Activated T-cell treated with anti-CD3 and anti-CD28 coated beads, Interleukin-2, amount 50 U/mL, for 72 hours (primary cell): ENCODE measurements around the gene CAMK2N1. TPM values are rescaled to one million over a fixed set of nuclear protein-coding genes. Genes with fewer than 3 reads are reported as not detected.
A peak's percentile ranks its signal among the peaks of the same experiment; 100 is the strongest.
"Not testable (repeated sequence)": the region's sequence is repeated elsewhere in the genome, so short reads cannot be mapped to it uniquely, and the experiment has no call there.

Experiments
- ATAC-seq, 2 donors: fragments of 150-1000 bp; cut with Tn5 transposase; replicated peaks in 1 of 2; 2 replicates each; pipeline ENCODE4 v1.10.0; 2021; ENCODE audit warnings: moderate library complexity in 2 of 2, mild to moderate bottlenecking in 1 of 2
- DNase-seq, 2 donors: peaks; one replicate each; pipeline ENCODE4 v3.0.0; 2021 to 2022; ENCODE audit warnings: mixed read lengths in 1 of 2
- H3K27ac Mint-ChIP-seq: one replicate; pipeline ENCODE4 v1.8.0; 2022; ENCODE audit warnings: mild to moderate bottlenecking, moderate library complexity, mixed read lengths
- H3K27me3 Mint-ChIP-seq: one replicate; pipeline ENCODE4 v1.8.0; 2022; ENCODE audit warnings: low read depth, mixed read lengths
- H3K36me3 Mint-ChIP-seq, 2 donors: one replicate each; pipeline ENCODE4 v1.8.0; 2022; ENCODE audit warnings: mixed read lengths in 2 of 2, mild to moderate bottlenecking in 1 of 2; ENCODE audit not compliant: insufficient read depth in 2 of 2
- H3K4me1 Mint-ChIP-seq: one replicate; pipeline ENCODE4 v1.8.0; 2022; ENCODE audit warnings: low read depth, mixed read lengths
- H3K4me3 Mint-ChIP-seq, 2 donors: one replicate each; pipeline ENCODE4 v1.8.0; 2022; ENCODE audit warnings: mild to moderate bottlenecking in 2 of 2, mixed read lengths in 2 of 2, moderate library complexity in 2 of 2
- H3K9me3 Mint-ChIP-seq, 2 donors: one replicate each; pipeline ENCODE4 v1.8.0; 2022; ENCODE audit warnings: mixed read lengths in 2 of 2
- total RNA-seq, 2 donors: library from RNA; stranded (reverse); gene quantifications; one replicate each; pipeline ENCODE4 v1.2.3, GENCODE V29; 2022

Gene CAMK2N1
- 1 to 10 TPM; 1.2 to 3.0 TPM for total RNA-seq

DNA sequence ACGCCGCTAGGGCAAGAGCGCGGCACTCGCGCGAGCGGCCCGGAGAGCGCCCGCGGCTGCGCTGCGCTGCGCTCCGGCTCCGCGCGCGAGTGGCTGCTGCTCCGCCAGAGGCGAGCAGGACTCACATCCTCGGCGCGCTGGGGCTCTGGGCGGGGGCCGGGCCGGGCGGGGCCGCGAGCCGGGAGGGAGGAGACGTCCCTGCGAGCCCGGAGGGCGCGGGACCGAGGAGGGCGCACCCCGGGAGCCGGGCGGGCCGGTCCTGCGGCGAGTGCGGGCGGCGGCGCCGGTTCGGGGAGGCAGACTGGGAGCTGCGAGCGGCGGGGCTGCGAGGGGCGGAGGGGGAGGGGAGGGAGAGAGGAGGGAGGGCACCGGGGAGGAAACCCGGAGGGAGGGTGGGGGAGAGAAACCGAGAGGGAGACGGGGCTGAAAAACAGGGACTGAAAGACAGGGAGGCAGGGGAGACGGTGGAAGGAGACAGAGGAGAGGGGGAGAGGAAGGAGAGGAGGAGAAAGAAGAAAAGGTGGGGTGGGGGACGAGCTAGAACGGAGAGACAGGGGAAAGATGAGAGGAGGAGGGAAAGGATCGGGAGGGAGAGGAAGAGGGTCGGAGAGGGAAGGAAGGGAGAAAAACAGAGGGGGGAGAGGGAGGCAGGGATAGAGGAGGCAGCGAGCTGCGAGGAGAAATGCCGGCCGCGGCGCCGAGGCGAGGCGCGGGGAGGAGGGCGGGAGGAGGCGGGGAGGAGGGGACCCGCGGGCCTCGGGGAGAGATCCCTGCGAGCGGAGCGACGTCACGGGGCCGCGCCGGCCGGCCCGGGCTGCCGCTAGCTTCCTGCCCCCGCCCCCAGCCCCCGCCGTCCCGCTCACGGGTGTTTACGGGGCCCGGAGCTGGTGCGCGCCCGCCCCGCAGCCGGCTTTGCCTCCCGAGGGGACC is at the start of gene CAMK2N1:
TSS of gene CAMK2N1 (minus strand) at position 684 of the 930 bp plus-strand sequence. CDS start 831 bp downstream, outside the sequence.
- peak; percentile 75 to 79 for ATAC-seq
- H3K36me3 Mint-ChIP-seq: no peaks in the 10 kb centered on the region
- H3K9me3 Mint-ChIP-seq: no peaks in the 10 kb centered on the region
- peak within 1 kb of the TSS; percentile 94 to 95 for H3K4me3 Mint-ChIP-seq
- peaks cover 76% of the 10 kb centered on the region for H3K27me3 Mint-ChIP-seq
- DNase-seq: peak; percentile 61 to 68
- H3K4me1 Mint-ChIP-seq: peaks cover 10% of the 10 kb centered on the region
- H3K27ac Mint-ChIP-seq: peak within 1 kb of the TSS; percentile 85

DNA sequence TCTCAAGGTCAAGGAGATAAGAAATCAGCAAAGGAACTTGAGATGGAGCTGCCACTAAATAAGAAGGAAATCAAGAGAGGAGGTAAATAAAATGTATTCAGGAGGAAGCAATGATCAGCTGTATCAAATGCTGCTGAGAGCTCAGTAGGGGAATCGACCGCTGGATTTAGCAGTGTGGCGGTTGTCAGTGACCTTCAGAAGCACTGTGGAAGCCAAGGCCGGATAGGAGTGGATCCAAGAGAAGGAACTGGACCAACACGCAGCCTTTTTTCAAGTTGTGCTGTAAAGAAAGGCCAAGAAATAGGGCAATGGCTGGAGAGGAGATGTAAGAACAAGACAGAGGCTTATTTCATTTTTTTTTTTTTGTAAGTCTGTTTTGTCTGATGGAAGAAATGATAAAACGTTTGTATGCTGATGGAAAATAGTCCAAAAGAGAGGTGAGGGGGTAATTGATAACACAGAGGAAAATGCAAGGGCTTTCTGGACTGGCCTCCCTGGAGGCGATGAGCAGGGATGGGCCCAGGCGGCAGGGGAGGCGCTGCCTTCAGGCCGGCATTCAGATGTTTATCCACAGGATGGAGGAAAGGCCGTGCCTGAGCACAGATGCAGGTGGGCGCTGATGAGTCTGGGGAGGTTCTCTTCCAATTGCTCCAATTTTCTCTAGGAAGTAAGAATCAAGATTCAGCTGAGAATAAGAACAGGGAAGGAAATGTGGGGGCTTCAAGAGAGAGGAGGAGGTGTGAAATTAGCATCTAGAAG is 48.8 kb upstream of the CAMK2N1 start:
- no peak overlapping the region for H3K4me3 Mint-ChIP-seq
- no peak overlapping the region for H3K27ac Mint-ChIP-seq
- no peaks in the 10 kb centered on the region for H3K4me1 Mint-ChIP-seq
- H3K27me3 Mint-ChIP-seq: peaks cover 61% of the 10 kb centered on the region
- H3K9me3 Mint-ChIP-seq: no peaks in the 10 kb centered on the region
- no peaks in the 10 kb centered on the region for H3K36me3 Mint-ChIP-seq
- DNase-seq: no peak
- no peak for ATAC-seq

DNA sequence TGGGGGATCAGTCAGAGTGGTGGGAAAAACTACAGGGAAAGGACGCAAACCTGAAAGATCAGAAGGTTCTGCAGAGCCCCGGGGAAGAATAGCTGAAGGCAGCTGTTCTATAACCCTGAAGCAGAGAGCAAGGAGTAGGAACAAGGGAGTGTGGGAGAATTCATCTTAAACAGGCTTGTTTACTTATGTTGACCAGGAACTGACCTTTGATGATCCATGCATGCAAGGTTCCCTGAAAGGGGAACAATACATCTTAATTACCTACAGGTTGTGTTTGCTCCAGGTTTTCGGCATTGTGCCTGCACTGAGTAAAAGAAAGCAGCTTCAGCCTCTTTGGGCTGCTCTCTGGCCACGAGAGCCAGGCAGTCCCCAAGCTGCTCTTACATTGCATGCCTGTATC is 47.6 kb upstream of the CAMK2N1 start:
- Mint-ChIP-seq H3K36me3 (no peaks in the 10 kb centered on the region), H3K27ac (no peak overlapping the region), H3K4me1 (no peaks in the 10 kb centered on the region), H3K27me3 (peaks cover 56% of the 10 kb centered on the region), H3K4me3 (no peak overlapping the region), H3K9me3 (no peaks in the 10 kb centered on the region)
- DNase-seq: no peak
- no peak for ATAC-seq

DNA sequence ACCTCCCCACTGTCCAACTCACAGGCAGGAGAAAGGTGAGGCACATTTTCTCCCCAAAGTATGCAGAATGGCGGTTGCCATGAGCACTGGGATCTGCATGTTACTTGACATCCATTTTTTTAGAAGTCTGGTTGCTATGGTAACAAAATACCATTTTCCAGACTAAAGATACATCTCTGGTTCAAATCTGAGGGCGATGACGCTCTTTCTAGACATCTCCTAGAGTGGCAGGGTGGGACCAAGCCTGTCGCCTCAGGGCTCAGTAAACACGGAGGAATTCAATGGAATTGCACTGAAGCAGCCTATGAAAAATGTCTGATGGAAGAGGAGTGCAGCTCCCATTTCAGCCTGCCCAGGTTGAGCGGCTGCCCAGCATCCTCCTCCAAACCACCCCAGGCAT is 44.9 kb upstream of the CAMK2N1 start:
- Mint-ChIP-seq H3K4me3 (no peak overlapping the region), H3K9me3 (no peaks in the 10 kb centered on the region), H3K4me1 (no peaks in the 10 kb centered on the region), H3K27ac (no peak overlapping the region), H3K36me3 (no peaks in the 10 kb centered on the region), H3K27me3 (peaks cover 49% of the 10 kb centered on the region)
- ATAC-seq (no peak), DNase-seq (no peak)

DNA sequence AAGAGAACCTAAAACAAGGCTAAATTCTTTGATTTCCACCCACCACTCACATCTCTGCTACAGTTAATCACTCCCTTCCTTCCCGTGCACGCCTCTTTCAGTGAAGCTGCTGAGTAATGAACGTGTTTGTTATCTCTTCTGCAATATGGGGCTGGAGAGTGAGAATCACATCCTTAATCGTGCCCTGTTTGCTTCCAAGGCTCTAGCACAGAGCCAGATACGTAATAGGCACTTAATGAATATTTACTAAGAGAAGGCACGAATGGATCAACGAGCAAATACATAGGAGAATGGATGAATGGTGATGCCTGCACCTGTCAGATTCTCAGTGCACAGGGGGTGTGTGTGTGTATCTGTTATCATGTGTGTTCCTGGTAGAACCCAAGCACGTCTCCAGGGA is 44.3 kb upstream of the CAMK2N1 start:
- Mint-ChIP-seq H3K4me3 (no peak overlapping the region), H3K4me1 (no peaks in the 10 kb centered on the region), H3K9me3 (no peaks in the 10 kb centered on the region), H3K27me3 (peaks cover 47% of the 10 kb centered on the region), H3K36me3 (no peaks in the 10 kb centered on the region), H3K27ac (no peak overlapping the region)
- no peak for ATAC-seq
- no peak for DNase-seq

DNA sequence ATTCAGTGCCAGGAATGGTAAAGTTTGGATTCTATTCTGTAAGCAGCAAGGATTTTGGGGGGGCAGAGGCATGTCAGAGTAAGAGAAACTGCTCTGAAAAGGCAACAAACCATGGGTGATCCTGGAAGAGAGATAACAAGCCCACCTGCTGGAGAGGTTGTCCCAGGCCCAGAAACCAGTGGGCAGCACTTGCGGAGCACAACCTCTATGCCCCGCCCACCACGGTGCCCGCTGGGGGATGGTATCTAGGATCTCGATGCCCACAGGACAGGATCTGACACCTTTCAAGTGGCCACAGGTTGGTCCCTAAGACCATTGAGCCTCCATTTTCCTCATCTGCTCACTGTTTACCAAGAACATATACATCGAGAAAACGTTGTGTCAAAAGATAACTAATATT is 42.2 kb upstream of the CAMK2N1 start:
- no peak for ATAC-seq
- no peak for DNase-seq
- Mint-ChIP-seq H3K4me1 (no peaks in the 10 kb centered on the region), H3K27me3 (peaks cover 26% of the 10 kb centered on the region), H3K9me3 (no peaks in the 10 kb centered on the region), H3K36me3 (no peaks in the 10 kb centered on the region), H3K27ac (no peak overlapping the region), H3K4me3 (no peak overlapping the region)

DNA sequence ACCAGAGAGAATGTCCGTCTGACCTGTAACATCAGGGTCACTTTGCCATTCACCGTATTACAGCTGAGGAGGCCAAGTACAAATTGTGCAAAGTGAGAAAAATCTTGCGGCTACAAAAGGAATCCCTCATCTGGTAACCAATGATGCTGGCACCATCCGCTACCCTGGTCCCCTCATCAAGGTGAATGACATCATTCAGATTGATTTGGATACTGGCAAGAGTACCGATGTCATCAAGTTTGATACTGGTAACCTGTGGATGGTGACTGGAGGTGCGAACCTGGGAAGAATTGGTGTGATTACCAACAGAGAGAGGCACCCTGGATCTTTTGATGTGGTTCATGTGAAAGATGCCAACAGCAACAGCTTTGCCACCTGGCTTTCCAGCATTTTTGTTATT is 40.3 kb upstream of the CAMK2N1 start:
- Mint-ChIP-seq H3K27ac (no peak overlapping the region), H3K27me3 (peaks cover 25% of the 10 kb centered on the region), H3K4me3 (no peak overlapping the region), H3K9me3 (no peaks in the 10 kb centered on the region), H3K36me3 (no peaks in the 10 kb centered on the region), H3K4me1 (no peaks in the 10 kb centered on the region)
- DNase-seq (no peak), ATAC-seq (no peak)

DNA sequence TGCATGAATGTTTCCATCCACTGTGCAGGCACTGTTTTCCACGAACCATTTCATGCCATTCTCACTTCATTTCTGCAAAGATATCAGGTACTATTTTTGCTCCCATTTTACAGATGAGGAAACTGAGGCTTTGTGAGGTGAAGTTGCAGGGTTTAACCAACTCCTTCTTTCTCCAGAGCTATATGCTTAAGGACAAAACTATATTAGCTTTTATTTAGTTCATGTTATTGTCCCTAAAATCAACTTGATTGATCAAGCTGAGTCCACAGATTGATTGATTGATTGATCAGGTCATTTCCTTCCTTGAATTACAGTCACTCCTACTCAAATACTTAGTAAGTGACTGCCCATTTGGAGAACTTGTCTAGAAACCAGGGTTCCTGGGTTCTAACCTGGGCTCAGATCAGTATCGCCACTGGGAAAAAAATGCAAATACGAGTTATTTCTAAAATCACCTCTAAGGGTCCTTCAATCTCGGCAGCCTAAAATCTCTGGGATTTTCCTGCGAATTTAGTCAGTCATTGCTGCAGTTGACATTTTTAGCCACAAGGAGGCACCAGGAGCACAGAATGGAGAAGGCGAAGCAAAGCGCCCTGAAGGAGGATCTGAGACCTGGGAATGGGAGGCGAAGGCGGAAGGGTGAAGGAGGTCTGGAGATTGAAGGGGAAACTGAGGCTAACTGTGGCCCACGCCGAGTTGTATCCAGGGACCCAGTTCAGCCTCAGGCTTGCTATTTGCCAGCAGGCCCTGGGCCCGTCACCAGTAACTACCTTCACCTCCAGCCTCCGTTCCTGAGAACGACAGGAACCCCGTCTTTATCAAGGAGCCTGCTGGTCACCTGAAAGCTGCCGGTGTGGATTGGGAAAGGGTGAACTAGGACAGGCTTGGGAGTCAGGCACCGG is 36.2 kb upstream of the CAMK2N1 start:
- H3K4me3 Mint-ChIP-seq: no peak overlapping the region
- peak in 1 of 2 donors; percentile 42 for ATAC-seq
- H3K9me3 Mint-ChIP-seq: no peaks in the 10 kb centered on the region

DNA sequence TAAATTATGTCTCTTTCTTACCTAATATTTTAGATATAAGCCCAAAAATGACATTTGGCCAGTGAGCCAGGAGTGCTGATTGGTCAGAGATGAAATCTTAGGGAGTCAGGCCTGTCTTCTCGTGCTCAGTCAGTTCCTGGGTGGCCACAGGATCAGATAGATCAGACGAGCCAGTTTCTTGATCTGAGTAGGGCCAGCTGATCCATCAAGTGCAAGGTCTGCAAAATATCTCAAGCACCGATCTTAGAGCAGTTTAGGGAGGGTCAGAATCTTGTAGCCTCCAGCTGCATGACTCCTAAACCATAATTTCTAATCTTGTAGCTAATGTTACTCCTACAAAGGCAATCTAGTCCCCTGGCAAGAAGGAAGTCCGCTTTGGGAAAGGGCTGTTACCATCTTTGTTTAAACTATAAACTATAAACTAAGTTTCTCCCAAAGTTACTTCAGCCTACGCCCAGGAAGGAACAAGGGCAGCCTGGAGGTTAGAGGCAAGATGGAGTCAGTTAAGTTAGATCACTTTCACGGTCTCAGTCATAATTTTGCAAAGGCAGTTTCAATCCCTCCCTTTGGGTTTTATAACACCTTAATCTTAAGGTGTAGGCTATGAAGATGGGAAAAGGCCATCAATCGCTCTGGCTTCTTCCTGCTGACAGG is 33.7 kb upstream of the CAMK2N1 start:
- H3K9me3 Mint-ChIP-seq, H3K36me3 Mint-ChIP-seq, ATAC-seq, DNase-seq, H3K4me1 Mint-ChIP-seq, H3K27ac Mint-ChIP-seq, H3K4me3 Mint-ChIP-seq: not testable (repeated sequence)
- H3K27me3 Mint-ChIP-seq: peaks cover 13% of the 10 kb centered on the region

More for the DNA sequence above, 36.2 kb upstream of the CAMK2N1 start:
- H3K4me1 Mint-ChIP-seq: no peaks in the 10 kb centered on the region
- peaks cover 19% of the 10 kb centered on the region for H3K27me3 Mint-ChIP-seq
- H3K27ac Mint-ChIP-seq: no peak overlapping the region
- no peaks in the 10 kb centered on the region for H3K36me3 Mint-ChIP-seq
- DNase-seq: peak; percentile 72 to 74

DNA sequence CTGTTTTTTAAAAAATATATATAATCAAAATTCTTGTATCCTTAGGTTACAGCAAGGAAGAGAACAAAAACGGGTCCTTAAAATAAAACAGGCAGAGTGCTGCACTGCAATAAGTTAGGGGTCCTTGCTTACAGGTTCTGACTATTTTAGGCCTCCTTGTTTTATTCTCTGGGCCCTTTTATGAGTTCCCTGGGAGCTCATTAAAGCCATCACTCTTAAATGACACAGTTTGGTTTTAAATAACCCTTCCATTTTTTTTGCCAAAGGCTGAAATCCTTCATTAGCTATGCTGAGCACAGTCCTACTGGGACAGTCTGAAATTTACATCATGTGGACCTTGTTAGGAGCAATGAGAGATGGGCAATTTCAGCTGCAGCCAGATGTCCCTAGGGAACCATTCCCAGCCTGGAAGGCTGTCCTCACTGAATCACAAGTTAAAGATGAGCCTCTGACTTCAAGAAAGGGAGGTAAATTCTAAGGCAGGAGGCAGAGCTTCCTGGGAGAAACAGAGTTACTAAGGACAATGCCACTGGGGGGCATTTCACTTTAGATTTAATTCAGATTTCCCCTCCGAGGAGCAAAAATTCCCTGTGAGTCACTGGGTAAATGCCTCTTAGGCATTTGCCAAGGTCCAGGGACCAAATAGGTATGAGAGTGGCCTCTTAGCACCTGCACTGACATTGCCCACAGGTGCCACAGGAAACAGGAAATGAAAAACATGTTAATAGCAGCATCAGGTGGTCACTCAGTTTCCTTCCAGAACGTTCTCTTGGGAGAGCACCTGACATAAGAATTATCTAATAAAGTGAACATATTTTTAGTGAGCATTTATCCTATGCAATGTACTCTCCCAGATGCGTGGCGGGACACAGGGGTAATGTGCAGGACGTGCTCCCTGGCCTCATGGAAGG is 25.8 kb upstream of the CAMK2N1 start:
- H3K4me3 Mint-ChIP-seq: no peak overlapping the region
- no peaks in the 10 kb centered on the region for H3K9me3 Mint-ChIP-seq
- ATAC-seq (no peak), DNase-seq (no peak)
- H3K27me3 Mint-ChIP-seq: no peaks in the 10 kb centered on the region
- H3K36me3 Mint-ChIP-seq: no peaks in the 10 kb centered on the region
- peaks cover 8% of the 10 kb centered on the region for H3K4me1 Mint-ChIP-seq
- H3K27ac Mint-ChIP-seq: no peak overlapping the region

DNA sequence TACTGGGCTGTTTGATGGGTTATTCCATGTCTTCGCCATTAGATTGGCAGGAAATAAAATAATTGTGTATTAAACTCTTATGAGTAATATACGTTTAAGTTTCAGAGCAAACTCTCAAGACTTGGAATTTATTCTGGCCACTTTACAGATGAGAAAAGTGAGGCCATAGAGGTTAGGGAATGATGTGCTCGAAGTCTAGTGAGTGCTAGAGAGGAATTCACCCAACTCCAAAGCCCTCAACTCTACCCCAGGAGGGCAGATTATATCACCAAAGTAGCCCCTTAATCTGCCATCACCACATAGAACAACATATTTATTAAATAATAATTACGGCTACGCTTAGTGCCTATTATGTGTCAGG is 22.4 kb upstream of the CAMK2N1 start:
- peaks cover 29% of the 10 kb centered on the region for H3K4me1 Mint-ChIP-seq

More for the DNA sequence above, 22.4 kb upstream of the CAMK2N1 start:
- ATAC-seq: no peak
- Mint-ChIP-seq H3K27ac (peak overlapping the region; percentile 50), H3K4me3 (peak overlapping the region; percentile 83 to 89), H3K27me3 (no peaks in the 10 kb centered on the region), H3K36me3 (peaks cover 0 to 2% of the 10 kb centered on the region in 2 donors), H3K9me3 (no peaks in the 10 kb centered on the region)
- no peak for DNase-seq
